HUES64 (cell line): ENCODE measurements around the gene QKI.

ENCODE experiments used
- H3K27ac ChIP-seq: 2 replicates; pipeline ENCODE4 v1.7.0; 2013; ENCODE audit warnings: low read depth, low read length, inconsistent platforms
- H3K27me3 ChIP-seq: 2 replicates; pipeline ENCODE4 v1.6.1; 2013; ENCODE audit warnings: mild to moderate bottlenecking, low read length; ENCODE audit not compliant: insufficient read depth
- H3K36me3 ChIP-seq: 2 replicates; pipeline ENCODE4 v1.6.1; 2013; ENCODE audit warnings: mild to moderate bottlenecking, low read length; ENCODE audit not compliant: insufficient read depth
- H3K4me1 ChIP-seq: 2 replicates; pipeline ENCODE4 v1.6.1; 2013; ENCODE audit warnings: mild to moderate bottlenecking, low read length, moderate library complexity; ENCODE audit not compliant: insufficient read depth
- H3K4me3 ChIP-seq: 2 replicates; pipeline ENCODE4 v1.5.1; 2013; ENCODE audit warnings: mild to moderate bottlenecking, low read length, moderate library complexity
- H3K9ac ChIP-seq: 2 replicates; pipeline ENCODE4 v1.6.1; 2013; ENCODE audit warnings: mild to moderate bottlenecking, low read depth, low read length
- H3K9me3 ChIP-seq: 2 replicates; pipeline ENCODE4 v1.6.1; 2013; ENCODE audit warnings: low read depth, low read length; ENCODE audit not compliant: insufficient read depth
- WGBS: fragments of 150-250, 120-280 bp; methylation state at CpG from one replicate; pipeline ENCODE4 v1.1.7; 2013; ENCODE audit warnings: missing lambda C conversion rate; 5-methylcytosine and 5-hydroxymethylcytosine counted together

The QKI gene

DNA sequence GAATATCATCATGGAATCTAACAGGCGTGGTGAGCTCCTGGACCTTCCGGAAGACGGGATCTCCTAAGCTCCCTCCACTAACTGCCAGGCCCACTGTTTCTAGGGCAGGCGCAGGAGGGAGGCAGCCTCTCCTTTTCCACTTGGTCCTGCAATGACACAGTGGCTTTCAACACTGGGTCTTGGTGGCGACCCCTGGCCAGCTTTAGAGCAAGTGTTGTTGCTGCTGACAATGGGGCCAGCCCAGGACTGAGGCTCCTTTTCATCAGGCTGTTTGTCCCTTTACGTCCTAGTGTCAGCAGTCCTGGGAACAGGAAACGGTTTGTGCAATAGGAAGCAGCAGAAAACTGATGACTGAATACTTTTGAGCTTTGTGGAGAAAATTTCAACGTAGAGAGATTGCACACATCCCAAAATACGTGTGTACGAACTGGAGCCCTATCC lies 9.7 kb upstream of the QKI start:
- H3K4me1 ChIP-seq = peaks cover 22% of the 10 kb centered on the region
- H3K27ac ChIP-seq = no peak overlapping the region

DNA sequence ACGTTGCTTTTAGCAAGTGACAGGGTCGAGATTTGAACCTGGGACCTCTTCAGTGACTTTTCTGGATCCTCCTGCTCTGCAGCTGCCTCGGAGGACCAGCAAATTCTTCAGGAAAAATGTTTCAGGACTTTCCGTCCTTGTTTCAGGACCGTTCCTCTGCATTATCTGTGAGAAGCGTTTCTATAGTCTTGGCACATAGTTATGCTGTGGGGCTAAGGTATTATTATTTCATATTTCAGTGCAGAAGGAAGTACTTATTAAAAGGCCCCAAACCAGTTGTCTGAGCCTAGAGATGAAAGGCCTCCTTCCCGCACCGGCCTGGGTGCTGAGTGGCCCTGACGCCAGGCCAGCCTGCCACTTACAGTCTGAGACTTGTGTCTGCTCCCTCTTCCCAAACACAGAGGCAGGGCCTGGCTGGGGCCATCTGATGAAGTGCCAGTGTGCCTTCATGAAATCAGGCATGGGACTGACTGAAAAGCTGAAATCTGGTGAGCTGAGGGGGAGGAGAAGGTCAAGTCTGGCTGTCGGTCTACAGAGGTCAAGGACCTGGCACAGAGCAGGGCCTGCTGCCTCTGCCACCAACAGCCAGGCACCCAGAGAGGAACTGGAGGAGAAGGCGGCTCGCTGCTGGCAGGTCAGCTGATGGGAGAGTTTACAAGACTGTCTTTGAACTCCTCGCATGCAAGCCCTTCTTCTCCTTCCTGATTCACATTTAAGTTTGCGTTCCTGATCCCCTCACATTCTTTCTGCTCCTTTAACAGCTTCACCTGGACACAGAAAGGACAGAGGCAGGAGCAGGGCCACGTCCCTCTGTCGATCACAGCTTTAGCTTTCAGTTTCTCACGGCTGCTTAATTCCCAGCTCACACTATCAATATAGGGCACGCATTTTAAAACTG lies 8.9 kb upstream of the QKI start:
- WGBS = 81% methylated on average over 18 of the region's 18 CpGs
- H3K36me3 ChIP-seq = no peaks in the 10 kb centered on the region
- no peak overlapping the region for H3K9ac ChIP-seq
- H3K4me1 ChIP-seq = peaks cover 22% of the 10 kb centered on the region
- no peak overlapping the region for H3K4me3 ChIP-seq
- H3K9me3 ChIP-seq = no peaks in the 10 kb centered on the region
- no peaks in the 10 kb centered on the region for H3K27me3 ChIP-seq
- no peak overlapping the region; the same call in 1 of the 2 replicates for H3K27ac ChIP-seq

More for the DNA sequence above, 9.7 kb upstream of the QKI start:
- Histone ChIP-seq H3K9me3 (no peaks in the 10 kb centered on the region), H3K36me3 (no peaks in the 10 kb centered on the region), H3K27me3 (no peaks in the 10 kb centered on the region), H3K4me3 (no peak overlapping the region), H3K9ac (no peak overlapping the region)
- WGBS = 88% methylated on average over 10 of the region's 10 CpGs

GRCh38 chr6:163406366-163406765 lies 8.2 kb upstream of the QKI start:
- H3K27ac ChIP-seq = no peak overlapping the region
- H3K36me3 ChIP-seq = no peaks in the 10 kb centered on the region
- no peak overlapping the region for H3K9ac ChIP-seq
- 92% methylated on average over 1 of the region's 1 CpG for WGBS
- no peaks in the 10 kb centered on the region for H3K9me3 ChIP-seq
- peaks cover 22% of the 10 kb centered on the region for H3K4me1 ChIP-seq
- no peaks in the 10 kb centered on the region for H3K27me3 ChIP-seq
- no peak overlapping the region for H3K4me3 ChIP-seq

- H3K27me3 ChIP-seq = no peaks in the 10 kb centered on the region
- peaks cover 17% of the 10 kb centered on the region for H3K4me1 ChIP-seq
- H3K9me3 ChIP-seq = no peaks in the 10 kb centered on the region
- no peak overlapping the region for H3K9ac ChIP-seq
- H3K27ac ChIP-seq = no peak overlapping the region
- no peaks in the 10 kb centered on the region for H3K36me3 ChIP-seq
- no peak overlapping the region for H3K4me3 ChIP-seq
- 94% methylated on average over 2 of the region's 2 CpGs for WGBS
Measured at GRCh38 chr6:163406830-163407229, 7.7 kb upstream of the QKI start.

DNA sequence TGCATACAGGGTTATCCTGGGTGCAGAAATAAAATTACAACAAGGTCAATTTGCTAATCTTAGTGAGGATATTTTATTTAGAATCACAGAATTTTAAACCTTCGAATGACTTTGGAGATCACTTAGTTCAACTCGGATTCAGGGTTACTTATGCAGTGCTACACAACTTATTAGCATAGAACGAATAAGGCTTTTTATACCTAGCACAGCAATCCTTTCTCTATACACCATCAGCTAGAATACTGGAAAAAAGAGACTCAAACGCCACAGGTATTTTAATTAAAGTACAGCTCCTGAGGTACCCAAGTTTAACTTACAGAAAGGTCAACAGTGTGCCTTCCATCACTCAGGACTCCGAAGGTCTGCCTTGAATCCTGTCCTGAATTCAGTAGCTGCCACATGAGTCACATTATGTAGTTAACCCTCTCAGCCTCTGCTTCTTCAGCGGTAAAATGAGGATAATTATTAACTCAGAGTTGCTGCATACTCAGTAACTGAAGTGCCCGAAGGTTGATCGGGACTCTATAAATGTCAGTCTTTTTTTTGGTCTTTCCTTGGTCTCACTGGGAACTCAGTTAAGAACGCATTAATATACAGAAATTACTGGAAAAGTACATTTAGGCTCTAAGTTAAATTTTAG lies 6.0 kb upstream of the QKI start:
- Histone ChIP-seq H3K9me3 (no peaks in the 10 kb centered on the region), H3K4me1 (peaks cover 23% of the 10 kb centered on the region), H3K36me3 (no peaks in the 10 kb centered on the region), H3K27ac (no peak overlapping the region), H3K9ac (no peak overlapping the region), H3K4me3 (no peak overlapping the region), H3K27me3 (no peaks in the 10 kb centered on the region)
- 94% methylated on average over 9 of the region's 9 CpGs for WGBS

GRCh38 chr6:163409712-163410111 lies 4.8 kb upstream of the QKI start:
- no peak overlapping the region for H3K4me3 ChIP-seq
- no peak overlapping the region for H3K9ac ChIP-seq
- H3K9me3 ChIP-seq = no peaks in the 10 kb centered on the region
- no peaks in the 10 kb centered on the region for H3K27me3 ChIP-seq
- 92% methylated on average over 10 of the region's 12 CpGs for WGBS
- H3K27ac ChIP-seq = no peak overlapping the region
- peaks cover 23% of the 10 kb centered on the region for H3K4me1 ChIP-seq
- no peaks in the 10 kb centered on the region for H3K36me3 ChIP-seq

GRCh38 chr6:163412341-163412740 lies 2.2 kb upstream of the QKI start:
- H3K4me3 ChIP-seq = peak overlapping the region; percentile 66
- H3K9ac ChIP-seq = peak overlapping the region; percentile 86; the same call in 1 of the 2 replicates
- 69% methylated on average over 1 of the region's 1 CpG for WGBS

GRCh38 chr6:163412801-163413344 lies 1.6 kb upstream of the QKI start:
- peak overlapping the region; percentile 95 for H3K27ac ChIP-seq
- no peaks in the 10 kb centered on the region for H3K9me3 ChIP-seq
- H3K4me3 ChIP-seq = peak overlapping the region; percentile 66
- no peaks in the 10 kb centered on the region for H3K27me3 ChIP-seq
- peak overlapping the region; percentile 86 for H3K9ac ChIP-seq
- H3K4me1 ChIP-seq = peaks cover 19% of the 10 kb centered on the region
- WGBS = 13% methylated on average over 14 of the region's 14 CpGs
- no peaks in the 10 kb centered on the region for H3K36me3 ChIP-seq

More at GRCh38 chr6:163412341-163412740, 2.2 kb upstream of the QKI start:
- Histone ChIP-seq H3K4me1 (peaks cover 13% of the 10 kb centered on the region; the same call in 1 of the 2 replicates), H3K36me3 (no peaks in the 10 kb centered on the region), H3K27ac (no peak overlapping the region), H3K27me3 (no peaks in the 10 kb centered on the region), H3K9me3 (no peaks in the 10 kb centered on the region)

- H3K27ac ChIP-seq = peak overlapping the region; percentile 95
- H3K4me1 ChIP-seq = peaks cover 25% of the 10 kb centered on the region
Measured at GRCh38 chr6:163413345-163414116, 987 bp upstream of the QKI start.

DNA sequence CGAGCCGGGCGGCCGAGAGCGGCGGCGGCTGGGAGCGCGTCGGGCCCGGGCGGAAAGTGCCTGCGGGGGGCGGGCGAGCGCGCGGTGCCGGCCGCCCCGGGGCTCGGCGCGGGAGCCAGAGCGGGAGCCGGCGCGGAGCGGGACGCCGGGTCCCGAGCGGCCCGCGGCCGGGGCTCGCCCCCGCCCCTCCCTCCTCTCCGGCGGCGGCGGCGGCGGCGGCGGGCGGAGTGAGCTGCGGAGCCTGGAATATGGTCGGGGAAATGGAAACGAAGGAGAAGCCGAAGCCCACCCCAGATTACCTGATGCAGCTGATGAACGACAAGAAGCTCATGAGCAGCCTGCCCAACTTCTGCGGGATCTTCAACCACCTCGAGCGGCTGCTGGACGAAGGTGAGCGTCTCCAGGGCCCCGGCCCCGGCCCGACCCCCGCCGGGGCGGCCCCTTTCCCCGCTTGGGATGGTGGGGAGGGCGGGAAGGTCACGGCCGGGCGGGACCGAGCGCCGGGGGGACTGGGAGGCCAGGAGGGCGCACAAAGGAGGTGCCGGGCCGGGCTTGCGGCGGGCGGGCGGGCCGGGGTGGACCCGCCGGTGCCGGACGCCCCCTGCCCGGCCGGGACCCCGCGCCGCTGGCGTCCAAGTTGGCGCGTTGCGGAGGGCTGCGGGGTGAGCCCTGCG lies 565 bp downstream of the QKI start:
- Histone ChIP-seq H3K9ac (peak overlapping the region; percentile 88), H3K4me1 (peaks cover 41% of the 10 kb centered on the region), H3K27ac (peak overlapping the region; percentile 84; the same call in 1 of the 2 replicates)

More at GRCh38 chr6:163413345-163414116, 987 bp upstream of the QKI start:
- Histone ChIP-seq H3K27me3 (no peaks in the 10 kb centered on the region), H3K4me3 (peak overlapping the region; percentile 66), H3K9ac (peak overlapping the region; percentile 86), H3K36me3 (no peaks in the 10 kb centered on the region), H3K9me3 (no peaks in the 10 kb centered on the region)
- under 1% methylated on average over 109 of the region's 109 CpGs for WGBS

More for the DNA sequence above, 565 bp downstream of the QKI start:
- no peaks in the 10 kb centered on the region for H3K27me3 ChIP-seq
- H3K4me3 ChIP-seq = peak overlapping the region; percentile 97
- no peaks in the 10 kb centered on the region for H3K9me3 ChIP-seq
- WGBS = under 1% methylated on average over 89 of the region's 94 CpGs
- no peaks in the 10 kb centered on the region for H3K36me3 ChIP-seq
